Bronchial epithelial cell (primary cell): ENCODE measurements around the gene GNB1L. TPM values are rescaled to one million over a fixed set of nuclear protein-coding genes. Genes with fewer than 3 reads are reported as not detected.

Source experiments
- DNase-seq: peaks from one replicate; pipeline ENCODE4 v3.0.0-alpha.2; 2010; ENCODE audit warnings: low read depth
- FAIRE-seq: peaks from 2 replicates; lab custom pipeline; 2011; peaks lifted over from hg19 to GRCh38; lab: Jason Lieb, UNC
- H3K27me3 ChIP-seq: 2 replicates; pipeline ENCODE4 v1.5.1; 2011; ENCODE audit warnings: low read length; ENCODE audit not compliant: control insufficient read depth, insufficient read depth
- H3K36me3 ChIP-seq: 2 replicates; pipeline ENCODE4 v1.5.1; 2011; ENCODE audit warnings: low read length; ENCODE audit not compliant: control insufficient read depth, insufficient read depth
- H3K4me3 ChIP-seq: 2 replicates; pipeline ENCODE4 v1.5.1; 2011; ENCODE audit warnings: mild to moderate bottlenecking, low read depth, low read length, control low read depth
- CTCF ChIP-seq: IDR thresholded peaks from 2 replicates; pipeline ENCODE4 v1.5.1; 2011; ENCODE audit warnings: mild to moderate bottlenecking, moderate library complexity, low read length, control low read depth, inconsistent platforms; ENCODE audit not compliant: insufficient read depth, severe bottlenecking
- total RNA-seq: library from RNA; depleted of rRNA; stranded (reverse); fragments of >200 nt; gene quantifications from 2 replicates; pipeline ENCODE4 v1.2.1, GENCODE V29; 2014

The GNB1L gene
- total RNA-seq, 1 donor from 2014 or later, result 7.6 TPM

DNA sequence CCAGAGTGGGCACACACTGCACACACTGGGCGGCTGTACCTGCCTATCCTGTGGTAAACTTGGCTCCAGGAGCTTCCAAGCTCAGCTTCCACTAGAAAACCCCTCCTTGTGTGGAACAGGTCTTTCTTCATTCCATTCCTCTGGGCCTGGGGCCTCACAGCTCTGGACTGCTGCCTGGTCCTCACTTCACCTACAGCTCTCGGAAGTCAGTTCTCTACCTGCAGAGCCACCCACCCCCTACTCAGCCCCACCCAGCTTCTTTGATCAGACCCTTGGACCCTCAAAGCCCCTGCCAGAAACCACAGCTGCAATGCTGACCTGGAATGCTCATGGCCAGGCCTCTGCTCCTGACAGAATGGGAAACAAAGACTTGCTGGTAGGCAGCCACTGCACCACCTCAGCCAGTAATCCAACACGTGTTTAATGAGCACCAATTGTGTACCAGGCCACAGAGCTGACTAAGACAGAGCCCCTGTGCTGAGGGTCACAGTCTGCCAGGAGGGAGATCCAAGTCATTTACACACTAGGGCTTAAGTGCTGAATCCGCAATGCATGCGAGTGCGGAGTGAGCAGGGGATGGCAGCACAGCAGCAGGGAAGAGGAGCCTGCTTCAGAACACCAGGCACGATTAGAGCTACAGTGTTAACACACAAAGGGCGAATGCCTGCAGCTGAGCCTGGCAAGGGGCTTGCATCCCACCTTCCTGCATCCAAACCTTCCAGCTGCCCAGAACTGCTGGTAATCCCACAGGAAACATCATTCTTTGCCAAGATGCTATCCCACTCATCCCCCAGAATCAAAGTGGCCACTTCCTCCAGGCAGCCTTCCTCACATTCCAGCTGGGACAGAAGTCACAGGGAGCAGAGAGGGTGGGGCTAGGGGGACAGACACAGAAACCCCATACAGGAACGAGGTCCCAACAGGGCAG is 4.6 kb downstream of the GNB1L start:
- Histone ChIP-seq H3K36me3 (peaks cover 16% of the 10 kb centered on the region), H3K27me3 (no peaks in the 10 kb centered on the region), H3K4me3 (no peak overlapping the region)
- TF ChIP-seq CTCF, result no peak
- DNase-seq (peak; percentile 71), FAIRE-seq (no peak)

GRCh38 chr22:19848298-19849224 is 6.1 kb downstream of the GNB1L start:
- no peak for FAIRE-seq
- Histone ChIP-seq H3K36me3 (peaks cover 16% of the 10 kb centered on the region), H3K27me3 (no peaks in the 10 kb centered on the region), H3K4me3 (no peak overlapping the region)
- no peak for TF ChIP-seq CTCF
- peak; percentile 70 for DNase-seq

DNA sequence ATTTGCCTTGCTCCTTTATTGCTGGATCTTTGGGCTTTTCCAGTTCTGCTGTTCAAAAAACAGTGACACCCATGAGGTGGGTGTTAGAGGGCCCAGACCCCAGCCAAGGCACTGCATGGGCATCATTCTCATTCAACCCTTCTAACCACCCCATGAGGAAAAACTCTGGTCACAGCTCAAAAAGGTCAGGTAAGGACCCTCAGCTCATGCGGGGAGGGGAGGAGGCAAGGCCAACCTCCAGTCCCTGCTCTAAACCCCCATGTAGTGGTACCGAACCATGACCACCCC is 7.4 kb downstream of the GNB1L start:
- no peak overlapping the region for H3K4me3 ChIP-seq
- no peak for TF ChIP-seq CTCF
- no peaks in the 10 kb centered on the region for H3K27me3 ChIP-seq
- no peak for FAIRE-seq
- peaks cover 15% of the 10 kb centered on the region for H3K36me3 ChIP-seq
- DNase-seq, result no peak

GRCh38 chr22:19846620-19847344 is 7.9 kb downstream of the GNB1L start:
- no peak for DNase-seq
- Histone ChIP-seq H3K4me3 (no peak overlapping the region), H3K36me3 (peaks cover 11% of the 10 kb centered on the region), H3K27me3 (no peaks in the 10 kb centered on the region)
- FAIRE-seq, result no peak
- TF ChIP-seq CTCF, result no peak

- Histone ChIP-seq H3K4me3 (no peak overlapping the region), H3K36me3 (no peaks in the 10 kb centered on the region), H3K27me3 (no peaks in the 10 kb centered on the region)
- no peak for DNase-seq
- FAIRE-seq, result no peak
- TF ChIP-seq CTCF, result no peak
These were observed 9.5 kb downstream of the GNB1L start for GRCh38 chr22:19845054-19845722.
